HG03469 (cell line): Measurements from ENCODE around the gene CWC27.

Experiments used
- ATAC-seq: cut with Tn5 transposase; IDR thresholded peaks from one replicate; pipeline ENCODE4 v1.9.1; 2021; ENCODE audit warnings: mild to moderate bottlenecking, moderate library complexity, moderate number of reproducible peaks; ENCODE audit not compliant: unreplicated experiment

CWC27 gene

DNA sequence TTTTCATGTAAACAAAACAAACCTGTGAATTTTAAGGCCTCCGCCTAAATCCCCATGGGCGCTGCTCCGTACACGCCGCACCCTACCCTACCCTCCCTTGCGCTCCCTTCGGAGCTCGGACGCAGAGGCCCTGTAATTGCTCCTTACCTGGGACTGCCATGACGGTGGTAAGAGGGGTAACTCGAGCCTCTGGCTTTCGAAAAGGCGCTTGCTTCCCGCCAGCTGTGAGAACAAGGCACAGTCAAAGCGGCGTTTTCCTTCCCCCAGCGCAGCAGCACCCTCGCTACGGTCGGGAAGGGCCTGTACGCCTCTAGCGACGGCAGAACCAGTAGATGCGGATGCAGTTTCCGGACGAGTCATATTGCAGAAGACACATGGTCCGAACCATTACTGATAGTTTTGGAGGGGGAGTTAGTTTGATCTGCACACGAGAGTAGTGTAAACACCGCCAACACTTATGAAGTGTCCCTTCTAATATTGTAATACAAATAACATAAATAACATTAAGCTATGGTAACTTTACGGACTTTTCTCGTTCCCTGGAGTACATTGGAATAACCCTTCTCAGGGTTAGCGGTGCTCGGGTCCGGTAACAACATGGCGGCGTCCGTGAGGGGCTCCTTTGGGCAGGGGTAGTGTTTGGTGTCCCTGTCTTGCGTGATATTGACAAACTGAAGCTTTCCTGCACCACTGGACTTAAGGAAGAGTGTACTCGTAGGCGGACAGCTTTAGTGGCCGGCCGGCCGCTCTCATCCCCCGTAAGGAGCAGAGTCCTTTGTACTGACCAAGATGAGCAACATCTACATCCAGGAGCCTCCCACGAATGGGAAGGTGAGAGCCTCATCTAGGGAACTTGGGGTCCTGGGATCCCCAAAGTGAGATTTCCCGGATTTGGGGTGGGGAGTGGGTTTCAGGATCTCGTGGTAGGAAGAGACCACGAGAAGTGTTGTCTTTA lies at the start of gene CWC27, which contains the start of gene SREK1IP1:
Gene CWC27, plus strand, starts transcription at position 573 of the 955 bp plus-strand sequence. Its CDS starts 217 bp downstream, at position 790.
Gene SREK1IP1, minus strand, starts transcription at position 334 of the 955 bp plus-strand sequence. Its CDS starts 174 bp downstream, at position 160.
- ATAC-seq: peak; percentile 93

DNA sequence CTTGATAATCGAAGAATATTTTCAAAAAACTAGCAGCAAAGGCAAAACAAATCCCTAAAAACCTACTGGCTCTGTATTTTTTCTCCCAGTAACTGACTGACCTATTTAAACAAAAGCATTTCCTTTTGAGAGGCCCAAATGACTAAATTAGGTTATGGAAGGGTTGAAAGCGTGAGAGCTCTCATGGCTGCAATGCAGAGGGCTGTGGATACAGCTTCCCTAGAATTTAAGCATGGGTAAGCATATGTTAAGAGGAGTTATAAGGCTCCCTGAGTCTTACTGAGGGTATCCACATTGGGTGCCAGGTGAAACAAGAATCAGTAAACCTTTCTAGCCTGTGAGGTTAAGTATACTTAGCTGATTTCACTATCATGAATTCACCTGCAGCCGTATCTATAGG lies 46.1 kb upstream of the CWC27 start:
- no peak for ATAC-seq

DNA sequence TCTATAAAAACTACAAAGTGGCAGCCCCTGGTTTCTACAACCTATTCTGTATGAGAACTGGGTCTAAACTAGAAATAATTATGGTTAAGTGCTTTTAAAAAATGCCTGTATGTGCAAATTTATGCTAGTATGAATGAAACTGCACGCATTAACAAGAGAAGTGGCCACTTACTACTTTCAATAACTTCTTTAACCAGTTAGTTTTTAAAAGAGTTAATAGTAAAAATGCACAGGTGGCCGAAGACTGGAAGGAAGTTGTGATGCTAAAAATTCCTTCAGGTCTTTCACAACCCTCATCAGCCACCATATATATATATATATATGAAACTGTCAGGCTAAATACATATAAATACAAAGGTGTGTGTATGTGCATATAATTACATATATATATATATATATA lies 41.6 kb upstream of the CWC27 start:
- no peak for ATAC-seq

DNA sequence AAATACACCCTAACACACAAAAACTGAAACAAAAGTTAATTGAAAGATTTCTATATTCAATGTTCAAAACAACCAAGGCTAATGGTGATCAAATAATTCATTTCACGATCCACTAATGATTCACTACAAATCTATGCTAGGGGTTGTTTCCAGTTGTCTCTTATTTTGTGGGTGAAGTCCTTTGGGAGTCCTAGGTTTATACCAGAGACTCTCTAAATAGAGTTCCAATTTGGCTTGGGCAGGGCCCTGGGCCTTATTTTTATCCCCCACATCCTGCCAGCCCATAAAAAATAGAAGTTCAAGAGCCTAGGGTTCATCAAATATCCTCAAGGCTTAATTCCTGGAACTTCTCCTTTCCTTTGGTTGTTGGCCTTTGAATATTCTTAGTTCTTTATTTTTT lies 26.3 kb upstream of the CWC27 start:
- no peak for ATAC-seq

- ATAC-seq: no peak
Measured at GRCh38 chr5:64742821-64743220, 25.9 kb upstream of the CWC27 start.

GRCh38 chr5:64744914-64745313 lies 23.8 kb upstream of the CWC27 start:
- ATAC-seq: no peak

- no peak for ATAC-seq
Measured at GRCh38 chr5:64746446-64746845, 22.3 kb upstream of the CWC27 start.

GRCh38 chr5:64749385-64749784 lies 19.3 kb upstream of the CWC27 start:
- ATAC-seq: no peak

DNA sequence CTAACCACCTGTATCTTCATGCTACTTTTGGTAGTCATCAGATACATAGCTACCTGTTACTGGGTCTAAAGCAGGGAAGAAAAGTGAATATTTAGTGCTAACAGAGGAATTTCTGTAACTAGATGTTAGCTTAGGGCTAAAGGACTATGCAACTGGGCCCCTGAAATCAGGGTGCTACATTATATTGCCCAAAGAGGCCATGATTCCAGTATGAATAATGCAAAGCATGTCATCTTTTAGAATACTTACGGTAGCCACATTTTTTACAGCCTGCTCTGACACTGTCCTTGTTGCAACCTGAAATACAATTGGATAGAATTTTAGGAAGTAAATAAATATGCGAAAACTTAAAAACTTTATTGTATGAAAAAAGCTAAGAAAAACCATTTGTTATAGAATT lies 14.7 kb upstream of the CWC27 start:
- ATAC-seq: no peak

DNA sequence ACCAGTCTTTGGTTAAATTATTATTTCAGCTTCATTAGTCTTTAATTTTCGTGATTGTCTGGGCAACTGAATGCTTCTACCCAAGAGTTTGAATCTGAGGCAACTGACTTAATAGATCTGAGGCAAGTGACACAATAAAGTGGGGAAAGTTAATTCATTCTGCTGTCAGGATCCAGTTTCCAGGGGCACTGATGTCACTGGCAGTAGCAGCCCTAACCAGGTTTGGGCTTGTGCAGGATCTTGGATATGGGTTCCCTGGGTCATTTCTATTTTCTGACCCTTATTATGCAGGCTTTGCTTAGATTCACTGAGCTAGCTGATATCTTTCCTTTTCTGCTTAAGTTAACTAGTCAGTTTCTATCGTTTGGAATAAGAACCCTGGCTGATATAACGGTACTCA lies 9.8 kb upstream of the CWC27 start:
- ATAC-seq: no peak

GRCh38 chr5:64759960-64760660 lies 8.6 kb upstream of the CWC27 start:
- no peak for ATAC-seq

DNA sequence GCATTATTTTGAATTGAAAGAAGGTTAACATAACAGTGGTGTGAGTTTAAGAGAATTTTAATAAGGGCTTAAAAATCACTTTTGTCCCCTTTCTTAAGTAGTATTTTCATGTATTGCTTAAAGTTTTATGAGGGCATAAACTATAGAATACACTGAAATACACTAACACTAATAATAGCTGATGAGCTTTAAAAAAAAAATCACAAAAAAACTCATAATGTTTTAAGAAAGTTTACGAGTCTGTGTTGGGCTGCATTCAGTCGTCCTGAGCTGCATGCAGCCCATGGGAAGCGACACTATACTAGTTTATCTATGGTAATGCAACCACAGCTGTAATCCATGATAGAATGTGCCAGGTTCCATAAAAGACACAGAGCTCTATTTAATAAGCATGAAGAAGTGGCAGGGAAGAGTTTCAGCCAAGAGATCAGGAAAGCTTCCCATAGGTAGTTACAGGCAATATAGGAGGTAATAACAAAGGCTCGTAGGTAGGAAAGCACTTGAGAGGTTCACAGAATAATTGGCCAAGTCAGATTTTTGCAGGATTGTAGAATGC lies 4.7 kb upstream of the CWC27 start:
- no peak for ATAC-seq

- no peak for ATAC-seq
Measured at GRCh38 chr5:64765804-64766504, 2.8 kb upstream of the CWC27 start.

DNA sequence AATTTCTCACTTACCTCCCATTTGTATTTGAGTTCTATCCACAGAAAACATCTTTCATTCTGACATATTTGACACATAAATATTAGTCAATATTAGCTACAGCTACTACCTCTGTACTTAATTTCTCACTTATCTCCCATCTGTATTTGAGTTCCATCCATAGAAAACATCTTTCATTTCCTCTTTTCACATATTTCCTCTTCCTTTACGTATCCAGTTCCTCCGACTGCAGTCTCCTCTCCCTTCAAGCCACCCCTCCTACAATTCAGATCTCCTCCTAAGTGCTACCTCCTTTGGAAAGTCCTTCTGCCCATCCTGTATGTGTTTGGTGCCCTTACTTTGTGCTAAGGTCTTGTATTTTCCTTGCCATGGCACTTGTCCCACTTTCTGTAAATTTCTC lies 1.8 kb upstream of the CWC27 start:
- no peak for ATAC-seq

DNA sequence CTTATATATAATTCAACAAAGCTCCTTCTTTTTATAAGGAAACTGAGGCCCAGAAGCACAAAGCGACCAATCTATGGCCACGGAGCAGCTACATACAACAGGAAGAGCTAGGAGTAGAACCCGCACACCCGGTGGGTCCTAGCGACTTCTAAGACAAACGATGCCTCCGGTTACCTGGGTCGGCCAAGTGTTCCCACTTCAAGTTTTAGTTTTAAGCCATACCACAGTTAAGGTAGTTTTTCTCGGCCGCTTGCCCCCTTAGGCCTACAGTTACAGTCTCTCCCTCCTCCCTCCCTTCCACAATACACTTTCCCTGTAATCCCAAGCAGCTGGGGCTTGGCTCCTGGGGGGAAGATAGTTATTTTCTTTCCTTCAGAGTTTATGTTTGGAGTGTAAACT lies 772 bp upstream of the CWC27 start:
- ATAC-seq: no peak

GRCh38 chr5:64769855-64770254 lies 1.1 kb downstream of the CWC27 start:
- ATAC-seq: no peak

DNA sequence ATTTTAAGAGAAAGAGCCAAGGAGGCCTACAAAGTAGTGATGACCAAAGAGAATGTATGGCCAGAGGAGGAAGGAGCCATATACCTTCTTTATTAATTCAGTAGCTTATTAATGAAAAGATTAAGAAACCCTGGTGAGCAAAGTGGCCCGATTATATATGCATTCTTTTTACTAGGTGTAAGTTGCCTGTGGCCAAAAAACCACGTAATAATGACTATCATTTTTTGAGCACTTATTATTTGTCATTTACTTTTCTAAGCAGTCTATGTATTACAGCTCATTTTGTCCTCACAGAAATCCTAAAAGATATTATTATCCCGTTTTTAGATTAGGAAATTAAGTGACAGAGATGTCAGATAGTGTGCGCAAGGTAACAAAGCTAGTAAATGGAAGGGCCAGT lies 3.0 kb downstream of the CWC27 start:
- no peak for ATAC-seq

DNA sequence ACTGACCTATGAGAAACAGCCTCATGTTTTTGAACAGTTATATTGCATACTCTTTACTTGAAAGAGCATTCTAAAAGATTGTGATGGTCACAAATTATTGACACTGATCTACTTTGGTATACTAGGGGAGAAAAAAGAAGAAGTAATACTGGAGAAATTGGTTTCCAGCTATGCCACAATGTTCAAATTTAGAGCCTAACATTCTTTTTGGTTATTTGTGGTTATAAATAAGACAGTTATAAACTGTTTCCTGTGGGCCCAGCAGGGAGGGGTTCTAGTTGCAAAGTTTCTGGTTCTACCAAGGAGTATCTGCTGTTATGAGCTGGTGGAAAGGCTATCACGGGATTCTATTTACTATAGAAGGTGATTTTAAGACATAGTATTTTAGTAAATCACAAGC lies 4.8 kb downstream of the CWC27 start:
- ATAC-seq: peak; percentile 55

DNA sequence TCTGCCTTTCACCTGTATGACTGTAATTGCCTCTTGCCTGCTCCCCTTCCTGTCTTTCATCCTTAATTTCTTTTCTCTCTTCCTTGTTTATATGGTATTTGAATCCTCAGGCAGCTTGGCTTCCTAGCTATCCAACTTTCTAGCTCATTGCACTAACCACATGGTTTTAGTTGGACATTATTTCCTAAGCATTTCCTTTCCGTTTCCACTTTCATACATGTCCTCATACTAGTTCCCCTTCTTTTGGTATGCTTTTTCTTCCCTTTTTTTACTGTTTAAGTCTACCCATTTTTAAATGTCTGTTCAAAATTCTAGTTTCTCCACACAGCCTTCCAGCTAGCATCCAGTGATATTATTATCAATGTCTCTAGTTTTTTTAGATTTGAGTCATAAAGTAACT lies 6.6 kb downstream of the CWC27 start:
- no peak for ATAC-seq

DNA sequence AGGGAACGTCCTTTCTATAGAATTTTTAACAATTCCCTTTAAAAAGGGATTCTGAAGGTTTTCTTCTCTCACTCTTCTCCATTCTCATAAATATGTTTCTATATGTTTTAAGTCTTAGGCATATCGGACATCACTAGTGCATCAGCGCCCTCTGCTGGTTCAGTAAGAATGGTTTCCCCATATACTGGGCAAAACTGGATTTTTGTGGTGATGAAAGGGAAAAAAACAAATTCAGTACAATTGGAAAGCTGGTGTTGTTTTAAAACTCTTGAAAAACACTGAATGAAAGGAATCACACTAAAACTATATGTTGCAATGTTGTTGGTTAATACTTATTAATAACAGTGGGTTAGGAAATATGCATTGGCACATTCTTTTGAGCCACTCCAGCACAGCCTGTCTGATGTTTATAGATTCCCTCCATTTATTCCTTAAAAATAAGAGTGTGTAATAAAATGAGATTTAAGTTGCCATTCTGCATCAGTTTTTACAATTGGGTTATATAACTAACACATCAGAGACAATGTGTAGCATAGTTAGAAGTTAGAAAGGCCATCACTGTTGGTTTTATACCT lies 15.8 kb downstream of the CWC27 start:
- ATAC-seq: peak; percentile 61

GRCh38 chr5:64786372-64786771 lies 17.6 kb downstream of the CWC27 start:
- ATAC-seq: no peak
